CD14-positive monocyte (primary cell): ENCODE measurements around the gene GNB2. TPM values are rescaled to one million over a fixed set of nuclear protein-coding genes. Genes with fewer than 3 reads are reported as not detected.

Experiments used
- DNase-seq, 3 donors: peaks; one replicate each; pipeline ENCODE4 v3.0.0-alpha.2; 2011 to 2022
- H2AFZ ChIP-seq: 2 replicates; pipeline ENCODE4 v1.6.0; 2012; ENCODE audit warnings: mild to moderate bottlenecking, low read depth, low read length, inconsistent platforms; ENCODE audit not compliant: insufficient read depth, poor library complexity, severe bottlenecking
- H3K27ac ChIP-seq, 2 donors: 1 replicate in 1 of 2; 2 replicates in 1 of 2; pipeline ENCODE4 v1.5.1; 2012 to 2013; ENCODE audit warnings: low read length in 2 of 2, control low read depth in 1 of 2, inconsistent platforms in 1 of 2, low read depth in 1 of 2, mild to moderate bottlenecking in 1 of 2
- H3K27me3 ChIP-seq, 2 donors: one replicate each; pipeline versions ENCODE4 v1.6.0 to v1.6.1; 2011 to 2013; ENCODE audit warnings: low read length in 2 of 2; ENCODE audit not compliant: control insufficient read depth in 2 of 2, insufficient read depth in 2 of 2
- H3K36me3 ChIP-seq, 2 donors: replicated peaks in 1 of 2; 1 replicate in 1 of 2; 2 replicates in 1 of 2; pipeline versions ENCODE4 v1.5.1 to v1.6.1; 2012 to 2013; ENCODE audit warnings: low read length in 2 of 2, control low read depth in 1 of 2, inconsistent platforms in 1 of 2, mild to moderate bottlenecking in 1 of 2; ENCODE audit not compliant: insufficient read depth in 2 of 2, control insufficient read depth in 1 of 2
- H3K4me1 ChIP-seq, 2 donors: 1 replicate in 1 of 2; 2 replicates in 1 of 2; pipeline versions ENCODE4 v1.5.1 to v1.6.1; 2012 to 2013; ENCODE audit warnings: low read length in 2 of 2, control low read depth in 1 of 2, inconsistent platforms in 1 of 2, mild to moderate bottlenecking in 1 of 2, moderate library complexity in 1 of 2; ENCODE audit not compliant: insufficient read depth in 2 of 2, control insufficient read depth in 1 of 2
- H3K4me2 ChIP-seq: replicated peaks from 2 replicates; pipeline ENCODE3; 2012; ENCODE audit warnings: low read length, moderate library complexity, mild to moderate bottlenecking; ENCODE audit not compliant: poor library complexity, severe bottlenecking; ENCODE audit errors: extremely low read depth
- H3K4me3 ChIP-seq, 3 experiments: fragments of 200-600 bp in 1 of 3; sonication (generic) in 1 of 3; replicated peaks in 1 of 3; 1 replicate in 2 of 3; 2 replicates in 1 of 3; pipeline ENCODE4 v1.5.1; 2011 to 2013; ENCODE audit warnings: low read length in 3 of 3, mild to moderate bottlenecking in 3 of 3, control low read depth in 2 of 3, low read depth in 2 of 3, inconsistent platforms in 1 of 3, moderate library complexity in 1 of 3
- H3K79me2 ChIP-seq: 2 replicates; pipeline ENCODE4 v1.6.0; 2012; ENCODE audit warnings: mild to moderate bottlenecking, control low read depth, inconsistent platforms, low read length, moderate library complexity; ENCODE audit not compliant: insufficient read depth
- H3K9ac ChIP-seq: 2 replicates; pipeline ENCODE4 v1.6.0; 2017; ENCODE audit warnings: low read length, mild to moderate bottlenecking; ENCODE audit not compliant: insufficient read depth, poor library complexity, severe bottlenecking
- H3K9me3 ChIP-seq, 2 donors: replicated peaks in 1 of 2; 1 replicate in 1 of 2; 2 replicates in 1 of 2; pipeline versions ENCODE4 v1.5.1 to v1.6.1; 2012 to 2013; ENCODE audit warnings: low read length in 2 of 2, control low read depth in 1 of 2; ENCODE audit not compliant: control insufficient read depth in 1 of 2, insufficient read depth in 1 of 2
- H4K20me1 ChIP-seq: 2 replicates; pipeline ENCODE4 v1.6.0; 2012; ENCODE audit warnings: mild to moderate bottlenecking, low read length, control low read depth, moderate library complexity; ENCODE audit not compliant: insufficient read depth
- H3K27ac Mint-ChIP-seq, 7 donors: one replicate each; pipeline ENCODE4 v1.8.0; 2020; ENCODE audit warnings: mild to moderate bottlenecking in 7 of 7, mixed read lengths in 7 of 7, moderate library complexity in 6 of 7, inconsistent platforms in 2 of 7
- H3K27me3 Mint-ChIP-seq, 3 donors: one replicate each; pipeline ENCODE4 v1.8.0; 2021 to 2022; ENCODE audit warnings: low read depth in 3 of 3, mild to moderate bottlenecking in 3 of 3, mixed read lengths in 3 of 3, moderate library complexity in 3 of 3, inconsistent platforms in 1 of 3
- H3K36me3 Mint-ChIP-seq, 2 donors: one replicate each; pipeline ENCODE4 v1.8.0; 2020; ENCODE audit warnings: mixed read lengths in 2 of 2, inconsistent platforms in 1 of 2, mild to moderate bottlenecking in 1 of 2
- H3K4me1 Mint-ChIP-seq: one replicate; pipeline ENCODE4 v1.8.0; 2020; ENCODE audit warnings: mild to moderate bottlenecking, mixed read lengths
- H3K4me3 Mint-ChIP-seq, 2 donors: one replicate each; pipeline ENCODE4 v1.8.0; 2020; ENCODE audit warnings: mild to moderate bottlenecking in 2 of 2, mixed read lengths in 2 of 2, moderate library complexity in 1 of 2
- H3K9me3 Mint-ChIP-seq, 7 donors: one replicate each; pipeline ENCODE4 v1.8.0; 2020 to 2022; ENCODE audit warnings: mixed read lengths in 7 of 7, mild to moderate bottlenecking in 6 of 7, moderate library complexity in 6 of 7, inconsistent platforms in 2 of 7
- CTCF ChIP-seq: fragments of 200-600 bp; IDR thresholded peaks from one replicate; pipeline ENCODE4 v1.8.0; 2022; ENCODE audit warnings: antibody characterized with exemption, mild to moderate bottlenecking
- WGBS: methylation state at CpG from one replicate; pipeline ENCODE4 v1.1.5; 2013; ENCODE audit warnings: missing lambda C conversion rate; ENCODE audit not compliant: insufficient coverage; 5-methylcytosine and 5-hydroxymethylcytosine counted together
- intact Hi-C, 2 donors: fragments of 100-400 bp; cut with micrococcal nuclease; formaldehyde crosslinking; loops; one replicate each; pipeline versions ENCODE4 v1.15.0 to v1.15.1; 2023
- polyA plus RNA-seq, 3 donors: library from polyadenylated mRNA; depleted of rRNA in 1 of 3; unstranded in 2 of 3; stranded (reverse) in 1 of 3; fragments of 300-500 nt in 2 of 3; fragments of >200 nt in 1 of 3; fragmentation: Illumina TruSeq in 2 of 3; gene quantifications; 1 replicate in 2 of 3; 2 replicates in 1 of 3; pipeline ENCODE4 v1.2.3, GENCODE V29; 2012 to 2021

Gene GNB2
- polyA plus RNA-seq, 3 donors: 90.0 to 436 (median 94.6) TPM

GRCh38 chr7:100705320-100705752 lies 31.8 kb downstream of the GNB2 start:
- peak; percentile 50 to 60 (median 52) for DNase-seq
- Histone ChIP-seq H3K4me3 (peak overlapping the region; percentile 67 to 95 (median 93)), H3K36me3 (no peaks in the 10 kb centered on the region), H3K4me2 (peak overlapping the region; percentile 91), H3K27ac (peak overlapping the region; percentile 84 to 87), H2AFZ (peak overlapping the region; percentile 96), H3K79me2 (peaks cover 16% of the 10 kb centered on the region), H3K9ac (peak overlapping the region; percentile 88), H3K27me3 (peaks cover 0 to 3% of the 10 kb centered on the region in 2 donors), H4K20me1 (no peaks in the 10 kb centered on the region), H3K9me3 (no peaks in the 10 kb centered on the region), H3K4me1 (peaks cover 16 to 23% of the 10 kb centered on the region in 2 donors)
- 0% methylated on average over 18 of the region's 25 CpGs for WGBS
- H3K27ac Mint-ChIP-seq: peak overlapping the region; percentile 82 to 96 (median 92)
- H3K4me1 Mint-ChIP-seq: peaks cover 18% of the 10 kb centered on the region
- H3K4me3 Mint-ChIP-seq: peak overlapping the region; percentile 94 to 96
- peaks cover 2 to 7% of the 10 kb centered on the region in 2 donors for H3K36me3 Mint-ChIP-seq
- peaks cover 6 to 18% (median 10%) of the 10 kb centered on the region in 3 donors for H3K27me3 Mint-ChIP-seq
- TF ChIP-seq CTCF: peak; percentile 99
- intact Hi-C loops: loop anchor here (5.0 kb wide), 2 partner anchors 33 to 147 kb away; partner anchors contain the start of genes GNB2 (in 1 of the 2) and SLC12A9 (in 1 of the 2)
- no peaks in the 10 kb centered on the region for H3K9me3 Mint-ChIP-seq

GRCh38 chr7:100705753-100706671 lies 32.5 kb downstream of the GNB2 start, which contains the start of gene POP7:
TSS of gene POP7 (plus strand) at chr7:100706121. CDS start at chr7:100706831, 710 bp downstream.
- no peaks in the 10 kb centered on the region for H3K9me3 ChIP-seq
- H3K9ac ChIP-seq: peak within 1 kb of the TSS; percentile 88
- Mint-ChIP-seq H3K9me3 (no peaks in the 10 kb centered on the region), H3K27ac (peak within 1 kb of the TSS; percentile 82 to 96 (median 92)), H3K27me3 (peaks cover 6 to 15% (median 10%) of the 10 kb centered on the region in 3 donors), H3K36me3 (peaks cover 2 to 7% of the 10 kb centered on the region in 2 donors), H3K4me3 (peak within 1 kb of the TSS; percentile 94 to 96), H3K4me1 (peaks cover 16% of the 10 kb centered on the region)
- peaks cover 16 to 23% of the 10 kb centered on the region in 2 donors for H3K4me1 ChIP-seq
- peaks cover 16% of the 10 kb centered on the region for H3K79me2 ChIP-seq
- DNase-seq: peak; percentile 96
- under 1% methylated on average over 84 of the region's 86 CpGs for WGBS
- H3K36me3 ChIP-seq: no peaks in the 10 kb centered on the region
- H3K4me2 ChIP-seq: peak within 1 kb of the TSS; percentile 91
- peak within 1 kb of the TSS; percentile 67 to 95 (median 93) for H3K4me3 ChIP-seq
- peaks cover 0 to 3% of the 10 kb centered on the region in 2 donors for H3K27me3 ChIP-seq
- peak within 1 kb of the TSS; percentile 84 to 87 for H3K27ac ChIP-seq
- H2AFZ ChIP-seq: peak within 1 kb of the TSS; percentile 96
- TF ChIP-seq CTCF: no peak
- H4K20me1 ChIP-seq: no peaks in the 10 kb centered on the region
- intact Hi-C loops: loop anchor here (5.0 kb wide), 2 partner anchors 34 to 146 kb away; partner anchors contain the start of genes GNB2 (in 1 of the 2) and SLC12A9 (in 1 of the 2)
